H9 (cell line): ENCODE results near the gene SPRED1. TPM values are rescaled to one million over a fixed set of nuclear protein-coding genes. Genes with fewer than 3 reads are reported as not detected.

Experiments used
- DNase-seq: peaks from one replicate; pipeline ENCODE4 v3.0.0-alpha.2; 2017
- H2AFZ ChIP-seq: one replicate; pipeline ENCODE4 v1.6.1; 2013; ENCODE audit warnings: mild to moderate bottlenecking, low read length, control low read depth, moderate library complexity
- H2AK5ac ChIP-seq: 2 replicates; pipeline ENCODE4 v1.6.1; 2013; ENCODE audit warnings: low read length, control low read depth, mixed read lengths; ENCODE audit not compliant: insufficient read length
- H2BK120ac ChIP-seq: one replicate; pipeline ENCODE4 v1.6.1; 2013; ENCODE audit warnings: low read depth, mild to moderate bottlenecking, low read length, control low read depth, inconsistent platforms; ENCODE audit not compliant: poor library complexity, severe bottlenecking
- H2BK12ac ChIP-seq: 2 replicates; pipeline ENCODE4 v1.6.1; 2013; ENCODE audit warnings: low read length, control low read depth, mixed read lengths, low read depth; ENCODE audit not compliant: insufficient read length
- H2BK15ac ChIP-seq: 2 replicates; pipeline ENCODE4 v1.6.1; 2013; ENCODE audit warnings: low read depth, low read length, control low read depth
- H2BK20ac ChIP-seq: one replicate; pipeline ENCODE4 v1.6.1; 2013; ENCODE audit warnings: low read depth, mild to moderate bottlenecking, low read length, control low read depth, inconsistent platforms; ENCODE audit not compliant: poor library complexity, severe bottlenecking
- H2BK5ac ChIP-seq: 2 replicates; pipeline ENCODE4 v1.6.1; 2013; ENCODE audit warnings: low read length, control low read depth, mixed read lengths; ENCODE audit not compliant: insufficient read length
- H3K14ac ChIP-seq: 2 replicates; pipeline ENCODE4 v1.6.1; 2013; ENCODE audit warnings: low read length, control low read depth; ENCODE audit not compliant: insufficient read depth
- H3K18ac ChIP-seq: 2 replicates; pipeline ENCODE4 v1.6.1; 2013; ENCODE audit warnings: low read depth, mild to moderate bottlenecking, mixed read lengths, low read length, control low read depth; ENCODE audit not compliant: insufficient read length
- H3K23ac ChIP-seq: 2 replicates; pipeline ENCODE4 v1.6.1; 2013; ENCODE audit warnings: low read length, control low read depth, mixed read lengths, low read depth; ENCODE audit not compliant: insufficient read length
- H3K23me2 ChIP-seq: 2 replicates; pipeline ENCODE4 v1.6.1; 2013; ENCODE audit warnings: low read depth, mild to moderate bottlenecking, mixed read lengths, low read length, control low read depth; ENCODE audit not compliant: insufficient read length, poor library complexity, severe bottlenecking
- H3K27ac ChIP-seq: 2 replicates; pipeline ENCODE4 v1.5.1; 2013; ENCODE audit warnings: low read length, control low read depth, mixed read lengths, low read depth; ENCODE audit not compliant: insufficient read length
- H3K27me3 ChIP-seq: 2 replicates; pipeline ENCODE4 v1.6.1; 2013; ENCODE audit warnings: low read length, control low read depth, inconsistent platforms; ENCODE audit not compliant: insufficient read depth
- H3K4ac ChIP-seq: 2 replicates; pipeline ENCODE4 v1.6.1; 2013; ENCODE audit warnings: low read depth, mild to moderate bottlenecking, control low read depth, inconsistent platforms, low read length, moderate library complexity
- H3K4me1 ChIP-seq: 2 replicates; pipeline ENCODE4 v1.6.1; 2013; ENCODE audit warnings: low read length, control low read depth, inconsistent platforms; ENCODE audit not compliant: insufficient read depth
- H3K4me2 ChIP-seq: 2 replicates; pipeline ENCODE4 v1.6.1; 2013; ENCODE audit warnings: low read length, control low read depth, mixed read lengths; ENCODE audit not compliant: insufficient read length, insufficient read depth
- H3K56ac ChIP-seq: 2 replicates; pipeline ENCODE4 v1.6.1; 2013; ENCODE audit warnings: low read depth, mild to moderate bottlenecking, mixed read lengths, low read length, control low read depth; ENCODE audit not compliant: insufficient read length
- H3K79me1 ChIP-seq: 2 replicates; pipeline ENCODE4 v1.6.1; 2013; ENCODE audit warnings: low read depth, mild to moderate bottlenecking, moderate library complexity, low read length, control low read depth, inconsistent platforms; ENCODE audit not compliant: insufficient read depth, poor library complexity, severe bottlenecking
- H3K79me2 ChIP-seq: 2 replicates; pipeline ENCODE4 v1.6.1; 2013; ENCODE audit warnings: low read length, control low read depth, inconsistent platforms; ENCODE audit not compliant: insufficient read depth
- H3K9ac ChIP-seq: 2 replicates; pipeline ENCODE4 v1.6.1; 2013; ENCODE audit warnings: low read length, control low read depth, mixed read lengths; ENCODE audit not compliant: insufficient read length; ENCODE audit errors: extremely low read depth
- H3K9me3 ChIP-seq: one replicate; pipeline ENCODE4 v1.6.1; 2013; ENCODE audit warnings: low read depth, low read length, inconsistent platforms; ENCODE audit not compliant: control insufficient read depth
- H3T11ph ChIP-seq: one replicate; pipeline ENCODE4 v1.6.1; 2013; ENCODE audit warnings: mild to moderate bottlenecking, low read length, control low read depth, inconsistent platforms
- H4K20me1 ChIP-seq: one replicate; pipeline ENCODE4 v1.6.1; 2013; ENCODE audit not compliant: control insufficient read depth, insufficient read length, insufficient read depth
- H4K5ac ChIP-seq: 2 replicates; pipeline ENCODE4 v1.6.1; 2013; ENCODE audit warnings: low read depth, mild to moderate bottlenecking, mixed read lengths, low read length, control low read depth; ENCODE audit not compliant: insufficient read length
- H4K8ac ChIP-seq: replicated peaks from 2 replicates; pipeline ENCODE4 v1.6.1; 2013; ENCODE audit warnings: low read length, control low read depth, mixed read lengths, low read depth; ENCODE audit not compliant: insufficient read length
- H4K91ac ChIP-seq: 2 replicates; pipeline ENCODE4 v1.6.1; 2013; ENCODE audit warnings: low read depth, mild to moderate bottlenecking, moderate library complexity, mixed read lengths, low read length, control low read depth; ENCODE audit not compliant: insufficient read length
- H3K27ac Mint-ChIP-seq, 3 experiments: 2 replicates in 2 of 3; 3 replicates in 1 of 3; pipeline ENCODE4 v1.8.0; 2020 to 2021; ENCODE audit warnings: mixed read lengths in 3 of 3, mild to moderate bottlenecking in 1 of 3, moderate library complexity in 1 of 3
- H3K27me3 Mint-ChIP-seq: 2 replicates; pipeline ENCODE4 v1.8.0; 2021; ENCODE audit warnings: low read depth, mild to moderate bottlenecking, moderate library complexity, mixed read lengths
- H3K36me3 Mint-ChIP-seq, 3 experiments: 2 replicates in 2 of 3; 3 replicates in 1 of 3; pipeline ENCODE4 v1.8.0; 2020 to 2021; ENCODE audit warnings: low read depth in 3 of 3, mixed read lengths in 3 of 3; ENCODE audit not compliant: insufficient read depth in 1 of 3
- H3K4me1 Mint-ChIP-seq, 2 experiments: 2 replicates each; pipeline ENCODE4 v1.8.0; 2020; ENCODE audit warnings: mixed read lengths in 2 of 2
- H3K4me3 Mint-ChIP-seq, 2 experiments: 2 replicates in 1 of 2; 3 replicates in 1 of 2; pipeline ENCODE4 v1.8.0; 2020 to 2021; ENCODE audit warnings: mild to moderate bottlenecking in 2 of 2, mixed read lengths in 2 of 2, moderate library complexity in 1 of 2
- H3K9me3 Mint-ChIP-seq, 2 experiments: 2 replicates in 1 of 2; 3 replicates in 1 of 2; pipeline ENCODE4 v1.8.0; 2020; ENCODE audit warnings: mild to moderate bottlenecking in 2 of 2, mixed read lengths in 2 of 2, moderate library complexity in 1 of 2
- CTCF ChIP-seq: fragments of 200-600 bp; sonication (generic); conservative IDR thresholded peaks from 3 replicates; pipeline ENCODE4 v1.8.0; 2021; ENCODE audit warnings: antibody characterized with exemption, mild to moderate bottlenecking
- WGBS: extraction: QIAGEN DNeasy Blood & Tissue Kit; methylation state at CpG from one replicate; pipeline ENCODE4 v1.1.7; 2013; ENCODE audit warnings: missing lambda C conversion rate, low lambda C conversion rate, mixed read lengths; ENCODE audit not compliant: insufficient read length; ENCODE audit errors: extremely low coverage; 5-methylcytosine and 5-hydroxymethylcytosine counted together
- total RNA-seq: library from RNA; stranded (reverse); gene quantifications from 2 replicates; pipeline ENCODE4 v1.2.1, GENCODE V29; 2021

Gene SPRED1
- total RNA-seq, 1 experiment from 2014 or later = 41.0 TPM

- Histone ChIP-seq H2BK5ac (no peak overlapping the region), H2BK120ac (no peak overlapping the region), H3K23ac (no peak overlapping the region), H2BK12ac (no peak overlapping the region), H3K4me2 (no peak overlapping the region), H3K14ac (no peak overlapping the region), H3K9ac (no peak overlapping the region), H3K79me2 (no peaks in the 10 kb centered on the region), H3K27ac (no peak overlapping the region), H2BK15ac (no peak overlapping the region), H2AFZ (no peak overlapping the region), H3T11ph (no peak overlapping the region), H3K23me2 (no peaks in the 10 kb centered on the region), H2AK5ac (no peak overlapping the region), H4K20me1 (no peaks in the 10 kb centered on the region), H3K56ac (no peak overlapping the region), H4K5ac (no peak overlapping the region), H3K4ac (no peak overlapping the region), H3K4me1 (no peaks in the 10 kb centered on the region), H3K27me3 (no peaks in the 10 kb centered on the region), H3K79me1 (no peaks in the 10 kb centered on the region), H3K9me3 (no peaks in the 10 kb centered on the region), H4K8ac (no peak overlapping the region), H2BK20ac (no peak overlapping the region), H4K91ac (no peak overlapping the region), H3K18ac (no peak overlapping the region)
- no peak for DNase-seq
- no CpG with 5 or more reads among the region's 4 CpGs for WGBS
- peaks cover 12% of the 10 kb centered on the region in 2 experiments for H3K4me1 Mint-ChIP-seq
- H3K36me3 Mint-ChIP-seq = no peaks in the 10 kb centered on the region
- no peaks in the 10 kb centered on the region for H3K9me3 Mint-ChIP-seq
- H3K27me3 Mint-ChIP-seq = no peaks in the 10 kb centered on the region
- TF ChIP-seq CTCF = no peak
- no peak overlapping the region for H3K27ac Mint-ChIP-seq
- no peak overlapping the region for H3K4me3 Mint-ChIP-seq
Measured at GRCh38 chr15:38373016-38373415, 120.4 kb downstream of the SPRED1 start.
